ENCODE results near the gene POLG.

POLG gene

DNA sequence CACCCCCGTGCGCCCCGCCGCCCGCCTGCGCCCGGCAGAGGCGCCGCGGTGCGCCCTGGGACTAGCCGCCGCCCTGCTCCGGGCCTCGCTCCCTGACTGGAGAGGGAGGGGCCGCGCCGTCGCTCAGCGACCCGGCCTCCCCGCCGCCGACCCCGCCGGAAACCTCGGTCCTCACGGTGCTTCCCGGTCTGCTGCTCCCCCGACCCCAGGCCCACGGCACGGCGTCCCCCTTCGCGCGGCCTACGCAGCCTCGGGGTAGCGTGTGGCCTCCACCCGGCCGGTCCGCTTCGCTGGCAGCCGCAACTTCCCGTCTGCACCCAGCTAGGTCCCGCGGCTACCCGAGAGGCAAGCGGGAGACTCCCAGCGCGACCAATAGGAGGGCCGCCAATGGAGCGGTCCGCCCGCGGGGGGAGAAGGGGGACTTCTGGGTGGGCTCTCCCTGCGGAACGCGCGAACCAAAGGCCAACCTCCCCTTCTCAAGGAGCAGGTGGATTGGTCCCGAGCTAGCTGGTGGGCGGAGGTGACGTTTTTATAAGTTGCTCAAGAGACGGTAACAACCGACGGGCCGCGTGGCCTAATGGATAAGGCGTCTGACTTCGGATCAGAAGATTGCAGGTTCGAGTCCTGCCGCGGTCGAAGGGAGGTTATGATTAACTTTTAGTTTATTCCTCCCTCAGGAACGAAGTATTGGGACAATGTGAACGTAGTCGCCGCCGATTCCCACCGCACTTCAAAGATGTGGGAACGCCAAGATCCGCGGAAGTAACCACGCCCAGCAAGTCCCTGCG is at the start of gene POLG:
Gene POLG, minus strand, starts transcription at position 315 of the 788 bp plus-strand sequence. CDS start 1,070 bp downstream, outside the sequence.
- DNase-seq, result peak; percentile 91 to 99 (median 98)

DNA sequence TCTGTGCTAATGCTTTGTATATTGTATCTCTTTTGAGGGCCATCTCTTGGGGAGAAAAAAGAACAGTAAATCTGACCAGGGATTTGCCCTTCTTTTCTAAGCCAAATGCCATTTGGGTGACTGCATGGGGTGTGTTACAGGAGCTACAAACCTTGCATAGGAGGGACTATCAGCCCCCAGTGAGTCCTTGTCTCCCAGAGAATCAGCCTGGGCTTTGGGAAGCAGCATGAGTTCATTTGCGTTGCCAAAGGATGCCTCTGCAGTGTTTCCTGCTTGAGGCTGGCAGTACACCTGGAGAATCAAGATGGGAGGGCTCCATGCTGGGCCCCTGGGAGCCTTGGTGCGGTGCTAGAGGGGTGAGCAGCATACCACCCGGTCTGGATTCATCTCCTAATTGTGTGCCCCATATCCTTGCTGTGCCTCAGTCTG is 49.6 kb upstream of the POLG start:
- DNase-seq, result no peak

DNA sequence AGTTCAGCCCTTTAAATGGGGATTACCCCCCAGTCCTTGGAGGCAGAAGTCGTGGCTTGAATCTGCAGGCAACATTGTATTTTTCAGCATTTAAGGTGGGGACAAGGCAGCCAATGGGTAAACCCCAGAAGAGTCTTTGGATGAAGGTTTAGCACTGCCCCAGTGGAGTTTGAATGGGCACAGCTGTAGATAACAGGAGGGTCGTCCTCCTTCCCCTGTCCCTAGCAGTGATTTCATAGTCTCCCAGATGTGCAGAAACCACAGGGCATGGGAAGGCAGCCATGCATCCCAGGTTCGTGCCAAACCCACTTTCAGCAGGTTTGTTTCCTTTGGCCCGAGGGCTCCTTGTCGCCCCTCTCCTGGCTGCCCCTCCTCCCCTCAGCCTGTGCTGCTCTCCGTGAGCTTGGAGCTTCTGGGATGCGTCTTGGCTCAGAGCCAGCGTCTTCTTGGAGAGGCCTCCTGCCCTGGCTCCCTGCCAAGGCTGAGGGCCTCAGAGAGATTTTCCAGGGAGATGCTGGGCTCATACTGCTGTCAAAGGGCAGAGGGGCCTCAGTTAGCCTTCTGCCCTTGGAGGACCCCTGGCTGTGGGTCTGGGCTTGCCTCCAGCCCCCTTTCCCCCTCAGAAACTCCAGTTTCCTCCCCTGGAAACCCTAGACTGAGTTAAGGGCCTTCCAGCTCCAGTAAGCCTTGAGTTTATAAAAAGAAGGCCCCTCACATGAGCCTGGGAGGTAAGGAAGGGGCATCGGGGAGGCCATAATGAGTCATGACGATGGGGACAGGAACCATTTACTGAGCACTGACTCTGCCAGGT is 48.9 kb upstream of the POLG start:
- DNase-seq, result peak in 42 of 58 donors; percentile 21 to 83 (median 49)

DNA sequence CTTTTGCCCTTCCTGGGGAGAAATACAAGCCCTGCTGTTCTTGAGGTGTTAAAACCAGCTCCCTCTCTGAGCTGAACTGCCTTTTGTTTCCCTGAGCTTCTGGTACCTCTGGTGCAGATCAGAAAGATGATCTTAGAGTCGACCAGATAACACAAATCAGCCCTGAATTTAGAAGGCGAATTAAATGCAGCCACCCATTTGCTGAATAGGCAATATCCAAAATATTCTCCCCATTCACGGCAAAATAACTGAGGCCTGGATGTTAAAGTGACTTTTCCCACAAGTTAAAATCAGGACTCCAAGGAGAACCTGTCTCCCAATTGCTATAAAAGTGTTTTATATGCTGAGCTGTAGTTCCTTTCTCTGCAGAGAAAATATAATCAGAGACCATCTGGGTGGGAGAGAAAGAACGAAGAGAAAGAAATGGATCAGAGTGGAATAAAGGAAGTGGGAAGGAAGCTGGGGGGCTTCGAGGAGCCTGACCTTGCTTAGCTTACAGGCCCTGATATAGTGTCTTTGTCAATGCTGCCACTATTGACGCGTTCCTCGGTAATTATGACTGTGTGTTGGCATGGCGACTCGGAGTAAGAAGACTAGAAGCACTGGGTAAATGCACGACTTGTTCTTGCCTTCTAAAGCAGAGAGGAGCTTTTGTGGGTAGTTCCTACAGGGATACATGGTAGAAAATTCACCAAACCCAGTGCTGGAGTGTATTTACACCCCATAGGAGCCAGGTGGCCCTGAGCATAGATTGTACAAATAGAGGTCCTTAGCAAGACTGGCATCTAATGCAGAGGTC is 47.5 kb upstream of the POLG start:
- DNase-seq, result peak in 3 of 58 donors; percentile 13 to 21 (median 20)

DNA sequence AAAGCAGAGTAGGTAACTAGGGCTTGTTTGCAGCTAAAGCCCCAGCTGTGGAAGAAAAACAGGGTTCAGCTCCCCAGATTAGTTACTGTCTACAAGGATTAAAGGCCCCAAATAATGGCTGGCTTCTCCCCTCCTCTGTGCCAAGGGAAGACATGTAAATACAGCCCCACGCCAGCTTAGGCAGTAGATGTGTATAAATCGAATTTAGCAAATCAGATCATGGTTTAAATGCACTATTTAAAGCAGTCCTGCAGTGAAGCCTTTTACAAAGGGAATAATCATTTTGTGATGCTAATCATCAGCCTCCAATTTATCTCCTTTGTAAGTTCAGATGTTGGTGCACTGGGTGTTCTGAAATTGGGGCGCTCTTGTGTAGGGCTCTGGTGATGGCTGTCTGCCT is 46.7 kb upstream of the POLG start:
- DNase-seq, result no peak

DNA sequence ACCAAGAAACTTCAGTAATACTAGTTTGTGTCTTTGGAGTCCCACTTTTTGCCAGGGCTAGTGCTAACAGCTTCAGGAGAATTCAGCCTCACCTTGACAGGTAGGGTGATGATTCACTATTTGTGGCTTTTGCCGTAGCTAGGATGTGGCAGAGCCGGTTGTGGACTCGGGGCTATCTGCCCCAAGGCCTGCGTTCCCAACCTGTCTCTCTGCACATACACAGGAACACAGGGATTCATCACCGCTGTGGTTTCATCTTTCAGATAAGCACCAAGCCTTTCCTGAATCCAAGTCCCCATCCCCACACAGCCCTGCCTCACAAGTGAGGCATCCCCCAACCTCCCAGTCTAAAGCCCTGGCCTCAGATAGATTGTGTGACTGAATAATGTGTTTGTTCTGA is 45.2 kb upstream of the POLG start:
- DNase-seq, result no peak

DNA sequence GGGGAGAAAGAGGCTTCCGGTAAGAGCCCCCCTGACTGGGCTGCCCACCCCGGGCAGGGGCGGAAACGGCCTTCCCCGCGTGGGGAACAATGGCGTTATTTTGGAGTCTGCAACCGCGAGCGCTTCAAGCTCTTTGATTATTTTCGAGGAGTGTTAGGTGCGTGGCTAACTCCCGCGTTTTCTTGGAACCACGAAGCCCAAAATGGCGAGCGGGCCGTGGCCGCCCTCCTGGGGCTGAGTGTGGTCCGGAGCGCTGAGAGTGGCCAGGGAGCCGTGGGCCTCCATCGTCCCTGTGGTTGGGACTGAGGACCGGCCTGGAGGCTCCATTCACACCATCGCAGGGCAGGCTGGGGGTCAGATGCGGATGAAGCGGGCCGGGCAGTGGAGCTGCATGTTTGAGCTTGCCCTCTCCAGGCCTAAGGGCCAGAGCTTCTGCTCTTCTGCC is 44.6 kb upstream of the POLG start:
- DNase-seq, result no peak

DNA sequence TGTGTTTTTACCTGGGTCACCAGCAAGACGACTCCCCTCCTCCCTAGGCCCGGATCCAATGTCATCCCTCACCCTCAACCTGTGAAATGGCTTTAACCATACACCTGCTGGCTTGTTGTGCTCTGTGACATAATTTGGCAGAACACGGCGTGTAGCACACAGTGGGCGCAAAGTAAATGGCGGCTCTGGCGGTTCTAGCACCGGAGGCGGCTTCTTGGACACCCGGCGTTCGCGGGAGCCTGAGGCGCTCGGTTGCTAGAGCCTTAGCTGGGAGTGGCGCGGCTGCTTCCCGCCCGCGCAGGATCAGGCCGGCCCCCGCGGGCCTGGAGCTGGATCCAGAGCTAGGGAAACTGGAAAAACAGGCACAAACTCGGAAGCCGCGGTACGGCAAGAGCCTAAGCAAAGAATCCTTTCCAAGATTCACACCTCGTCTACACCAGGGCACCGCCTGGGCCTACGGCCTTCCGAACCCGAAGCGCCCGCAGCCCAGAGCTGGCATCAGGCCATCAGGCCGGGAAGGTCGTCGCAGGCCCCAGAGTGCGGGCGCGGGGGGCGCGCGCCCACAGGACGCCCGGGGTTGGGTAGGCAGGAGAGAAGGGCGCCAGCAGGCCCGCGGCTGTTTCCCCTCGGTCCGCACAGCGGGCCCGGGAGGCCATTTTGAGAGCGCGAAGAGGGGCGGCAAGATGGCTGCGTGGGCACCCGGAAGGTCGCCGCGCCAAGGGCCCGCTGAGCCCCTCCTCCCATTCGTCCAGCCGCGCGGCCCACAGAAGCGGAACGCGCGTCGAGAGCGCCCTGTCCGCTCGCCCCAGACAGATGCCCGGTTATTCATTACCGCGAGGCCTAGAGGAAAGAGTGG is 43.9 kb upstream of the POLG start:
- peak in 29 of 58 donors; percentile 19 to 87 (median 54) for DNase-seq

DNA sequence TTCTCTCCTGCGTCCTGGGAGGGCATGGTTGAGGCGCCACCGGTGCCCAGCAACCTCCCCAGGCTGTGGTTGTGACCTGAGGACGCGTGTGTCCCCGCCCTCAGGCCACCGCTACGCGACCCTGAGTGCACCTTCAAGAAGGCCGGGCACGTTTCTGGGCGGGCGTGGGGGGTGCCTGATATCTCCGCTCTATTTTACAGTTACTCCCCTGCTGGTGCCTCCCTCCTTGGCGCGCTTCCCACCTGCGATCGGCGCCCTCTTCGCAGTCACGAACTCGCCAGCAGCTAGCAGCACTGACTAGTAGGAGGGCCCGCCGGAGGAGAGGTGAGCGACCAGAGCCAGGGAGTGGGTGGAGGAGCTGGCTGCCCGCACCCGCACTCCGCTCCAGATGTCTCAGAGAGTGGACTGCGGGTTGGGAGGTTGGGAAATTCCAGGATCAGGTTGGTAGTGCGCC is 43.2 kb upstream of the POLG start:
- DNase-seq, result peak in 19 of 58 donors; percentile 19 to 87 (median 49)

DNA sequence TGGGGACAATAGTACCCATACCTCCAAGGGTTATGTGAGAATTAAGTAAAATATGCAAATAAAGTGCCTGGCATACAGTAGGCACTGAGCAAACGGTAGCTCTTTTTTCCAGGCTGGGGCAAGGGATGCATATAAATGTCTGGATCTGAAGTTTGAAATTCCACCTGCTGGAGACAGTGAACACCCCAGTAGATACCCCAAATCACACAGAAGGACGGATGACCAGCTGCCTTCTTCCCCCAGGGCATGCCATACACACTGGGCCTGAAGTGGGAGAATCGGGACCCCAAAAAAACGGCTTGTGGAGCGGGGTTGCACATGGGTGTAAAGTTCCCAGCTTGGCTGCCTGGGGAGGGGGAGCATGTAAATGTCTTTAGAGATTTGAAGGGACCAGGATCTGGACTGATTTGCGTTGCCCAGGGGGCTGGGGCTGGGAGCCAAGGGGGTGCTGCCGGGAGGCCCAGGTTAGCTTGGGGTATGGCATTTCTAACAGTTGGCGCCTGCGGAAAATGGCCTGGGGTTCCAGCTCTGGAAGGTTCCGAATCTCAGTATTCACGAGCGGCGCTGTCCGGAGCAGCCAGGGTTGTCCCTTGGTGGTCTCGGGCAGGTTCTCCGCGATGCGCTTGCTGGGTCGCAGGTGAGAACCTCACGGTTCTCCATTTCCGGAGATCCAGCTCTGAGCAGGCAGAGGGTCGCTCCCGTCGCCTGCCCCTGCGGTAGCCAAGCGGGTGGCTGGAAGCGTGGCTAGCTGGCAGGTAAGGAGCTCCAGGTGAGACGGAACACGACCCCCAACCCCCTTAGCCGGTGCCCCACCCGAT is 42.6 kb upstream of the POLG start:
- no peak for DNase-seq

DNA sequence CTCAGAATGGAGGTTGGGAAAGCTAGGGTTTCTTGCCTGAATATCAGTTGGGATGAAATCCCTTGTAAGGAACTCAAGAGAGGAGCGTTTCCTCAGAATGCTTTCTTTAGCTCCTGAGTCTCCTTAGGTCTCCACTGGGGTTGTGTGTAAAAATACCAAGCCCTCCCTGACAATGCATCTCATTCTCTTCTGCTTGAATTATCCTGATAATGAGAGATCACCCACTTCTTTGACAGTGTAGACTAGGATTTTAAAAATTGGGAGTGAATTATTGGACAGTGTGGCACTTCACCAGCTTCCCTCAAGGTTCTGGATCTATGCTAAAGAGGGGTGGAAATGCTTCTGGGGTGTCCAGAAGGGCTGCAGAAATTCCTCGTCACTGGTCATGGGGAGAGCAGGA is 41.8 kb upstream of the POLG start:
- no peak for DNase-seq

DNA sequence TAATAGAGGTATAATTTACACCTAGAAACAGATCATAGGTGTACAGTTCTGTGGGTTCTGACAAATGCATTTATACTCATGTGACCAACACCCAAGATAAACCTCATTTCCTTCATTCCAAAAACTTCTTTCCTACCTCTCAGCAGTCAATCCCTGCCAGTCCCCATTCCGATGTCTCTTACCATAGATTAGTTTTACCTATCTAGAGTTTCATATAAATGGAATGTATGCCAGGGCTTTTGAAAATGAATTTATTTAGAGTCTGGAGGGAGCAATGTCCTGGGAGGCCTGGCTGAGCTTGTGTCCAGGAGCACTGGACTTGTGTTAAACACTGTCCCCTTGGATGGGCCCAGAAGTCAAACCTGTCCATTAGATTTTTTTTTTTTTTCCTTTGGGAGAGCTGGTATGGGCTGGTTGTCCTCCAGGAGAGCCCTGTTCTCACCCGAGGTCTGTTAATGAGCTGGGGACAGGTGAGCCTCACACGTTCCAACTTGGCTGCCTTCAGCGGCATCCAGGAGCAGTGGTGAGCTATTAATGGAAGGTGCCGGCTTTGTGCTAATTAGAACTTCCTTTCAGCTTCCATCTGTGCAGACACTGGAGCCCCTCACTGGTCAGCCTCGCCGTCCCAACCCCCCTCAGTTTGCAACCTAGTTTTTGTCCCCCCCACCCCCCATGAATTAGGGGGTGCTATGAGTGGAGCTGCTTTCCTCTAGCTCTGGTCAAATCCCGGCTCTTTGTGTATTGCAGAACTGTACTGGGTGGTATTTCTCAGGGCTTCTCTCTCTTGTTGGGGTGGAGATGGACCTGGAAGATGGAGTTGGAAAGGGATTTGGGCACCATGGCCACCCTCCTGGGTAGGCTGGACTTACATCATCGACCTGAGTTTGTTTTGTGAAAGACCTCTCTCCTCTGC is 40.7 kb upstream of the POLG start:
- DNase-seq, result no peak

DNA sequence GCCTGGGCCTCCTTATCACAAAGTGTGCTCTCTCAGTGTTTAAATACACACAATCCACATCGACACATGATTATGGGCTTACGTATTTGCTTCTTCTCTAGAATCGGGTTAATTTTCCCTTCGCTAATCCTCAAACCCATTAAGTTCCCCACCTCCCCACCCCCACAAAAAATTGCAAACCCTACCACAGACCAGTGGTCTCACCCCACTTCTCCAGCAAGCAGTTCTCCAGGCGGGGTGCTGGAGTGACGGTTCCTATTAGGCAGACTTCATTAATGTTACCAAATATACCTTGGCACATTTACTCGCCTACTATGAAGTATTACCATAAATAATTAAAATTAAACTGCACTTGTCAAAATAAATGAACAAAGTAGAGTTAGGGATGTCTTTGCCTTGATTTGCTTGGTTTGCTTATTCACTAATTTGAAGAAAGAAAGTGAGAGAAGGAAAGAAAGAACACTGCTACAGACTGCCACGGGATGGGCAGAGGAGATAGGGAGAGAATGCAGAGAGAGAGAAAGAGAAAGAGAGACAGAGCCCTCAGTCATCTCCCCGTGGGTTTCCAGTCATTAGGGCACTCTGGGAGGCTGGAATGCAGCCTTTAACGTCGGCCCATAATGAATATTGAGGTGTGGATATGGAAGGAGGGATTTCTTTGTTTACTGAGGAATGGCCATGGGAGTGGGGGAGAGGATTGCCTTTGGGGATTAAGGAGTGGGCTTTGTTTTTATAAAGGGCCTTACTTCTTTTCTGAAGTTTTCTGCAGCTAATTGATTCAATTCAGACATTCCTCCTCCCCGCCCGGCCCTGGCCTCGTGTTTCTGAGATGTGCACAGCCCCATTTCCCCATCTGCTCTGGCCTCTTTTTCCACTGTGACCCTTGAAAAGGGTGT is 39.7 kb upstream of the POLG start:
- DNase-seq, result no peak

DNA sequence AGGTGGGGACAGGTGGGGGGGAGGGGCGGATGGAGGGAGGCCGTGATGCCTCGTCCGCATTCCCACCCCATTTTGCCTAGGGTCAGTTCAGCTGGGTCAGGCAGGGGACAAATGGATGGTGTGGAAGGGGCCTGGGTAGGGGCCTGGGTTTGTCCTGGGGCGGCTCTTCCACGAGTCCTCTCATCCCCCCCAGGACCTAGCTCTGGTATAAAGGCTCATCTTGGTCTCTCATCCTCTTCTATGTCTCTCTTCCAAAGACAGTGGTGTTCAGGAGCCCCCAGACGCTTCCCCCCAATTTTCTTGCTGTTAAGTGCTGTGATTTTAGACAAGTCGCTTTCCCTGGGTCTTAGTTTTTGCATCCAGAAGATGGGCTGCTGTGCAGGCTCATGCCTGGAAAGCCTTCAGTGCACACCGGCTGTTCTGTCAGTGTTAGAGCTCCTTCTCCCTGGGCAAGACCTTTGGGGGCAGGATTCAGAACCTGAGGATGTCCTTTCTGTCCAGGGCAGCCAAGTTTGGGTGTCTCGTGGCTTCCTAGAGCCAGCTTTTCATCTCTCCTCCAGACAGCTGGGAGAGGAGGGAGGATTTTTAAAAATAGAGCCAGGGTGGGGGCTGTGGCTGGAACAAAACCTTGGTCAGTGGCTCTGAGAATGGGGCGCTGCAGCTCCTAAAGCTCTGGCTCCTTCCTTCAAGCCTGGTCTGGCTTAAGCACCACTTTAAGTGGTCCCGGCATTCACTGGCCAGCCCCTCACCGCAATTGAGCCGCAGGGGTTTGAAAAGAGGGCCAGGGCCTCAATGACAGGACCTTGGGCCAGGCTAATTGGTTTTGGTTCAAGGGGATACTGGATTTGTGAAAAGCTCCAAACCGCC is 37.7 kb upstream of the POLG start:
- peak in 5 of 58 donors; percentile 27 to 46 (median 35) for DNase-seq

DNA sequence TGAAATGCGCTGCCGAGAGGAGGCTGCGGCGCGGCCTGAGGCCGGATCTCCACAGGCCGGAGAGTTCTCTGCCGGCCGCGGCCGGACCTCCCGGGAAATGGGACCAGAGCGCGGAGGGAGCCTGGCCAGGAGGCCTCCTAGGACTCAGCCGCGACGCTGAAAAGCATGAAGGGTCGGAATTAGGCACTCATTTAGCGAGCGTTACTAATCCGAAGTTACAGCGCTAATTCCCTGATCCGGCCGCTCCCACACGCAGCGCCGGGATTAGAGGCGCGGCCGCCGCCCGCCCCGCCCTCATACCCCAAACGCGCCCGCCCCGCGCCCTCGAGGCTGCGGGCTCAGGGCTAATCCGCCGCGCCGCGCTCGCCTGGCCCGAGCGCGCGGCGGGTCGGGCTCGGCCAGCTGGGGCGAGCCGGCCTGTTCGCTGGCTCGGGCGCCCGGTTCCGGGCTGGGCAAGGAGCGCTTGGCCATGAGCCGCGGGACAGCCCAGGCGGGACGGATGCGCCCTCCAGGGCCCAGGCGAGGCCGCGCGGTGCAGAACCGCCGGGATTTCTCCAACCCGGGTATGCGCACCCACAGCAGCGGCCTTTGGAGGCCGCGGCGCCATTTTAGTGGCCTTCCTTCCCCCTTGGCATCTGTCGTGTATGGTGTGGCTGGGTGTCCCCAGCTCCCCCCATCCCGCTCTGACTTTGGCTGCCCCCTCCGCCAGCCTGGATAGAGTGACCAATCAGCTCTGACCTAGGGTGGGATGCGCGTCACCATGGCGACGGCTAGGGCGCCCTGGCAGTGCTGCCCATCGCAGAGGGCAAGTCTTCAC is 36.8 kb upstream of the POLG start:
- peak in 9 of 58 donors; percentile 24 to 58 (median 31) for DNase-seq

DNA sequence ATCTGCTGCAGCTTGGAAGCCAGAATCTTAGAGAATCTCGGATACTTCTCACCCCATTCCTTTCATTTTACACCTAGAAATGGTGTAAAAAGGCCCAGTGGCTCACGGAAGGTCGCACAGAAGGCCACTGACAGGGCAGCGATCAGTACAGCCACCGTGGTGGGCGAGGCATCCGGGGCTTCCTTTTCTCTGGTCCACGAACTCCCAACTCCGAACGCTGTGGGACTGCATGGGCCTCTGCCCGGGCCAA is 36.3 kb upstream of the POLG start:
- DNase-seq, result no peak
